T-helper 1 cell treated with Interleukin-12 subunit alpha and Interleukin-12 subunit beta and Interleukin-4 antibody, amounts not matched to agents 30 ng/mL and 1 ng/mL, for 36 hours (primary cell): Measurements from ENCODE around the gene ELF1. TPM values are rescaled to one million over a fixed set of nuclear protein-coding genes. Genes with fewer than 3 reads are reported as not detected.
"Not testable (repeated sequence)": the region's sequence is repeated elsewhere in the genome, so short reads cannot be mapped to it uniquely, and the experiment has no call there.

Source experiments
- intact Hi-C: fragments of 100-400 bp; cut with micrococcal nuclease; formaldehyde crosslinking; loops from one replicate; pipeline ENCODE4 v1.15.1; 2024
- total RNA-seq: library from RNA; stranded (reverse); gene quantifications from 2 replicates; pipeline ENCODE4 v1.2.3, GENCODE V29; 2022

ELF1 gene
- total RNA-seq, 1 donor from 2014 or later: 114 TPM

- intact Hi-C loops: no loop called here
These were observed 108.6 kb downstream of the ELF1 start for GRCh38 chr13:40910324-40911050.

GRCh38 chr13:40909541-40910200 lies 109.4 kb downstream of the ELF1 start:
- intact Hi-C loops: not testable (repeated sequence)

- intact Hi-C loops: no loop called here
These were observed 110.6 kb downstream of the ELF1 start for GRCh38 chr13:40908546-40908945.

GRCh38 chr13:40901032-40901431 lies 118.1 kb downstream of the ELF1 start:
- intact Hi-C loops: not testable (repeated sequence)

- intact Hi-C loops: not testable (repeated sequence)
These were observed 118.5 kb downstream of the ELF1 start for GRCh38 chr13:40900568-40900967.

GRCh38 chr13:40897053-40897452 lies 122.1 kb downstream of the ELF1 start:
- intact Hi-C loops: no loop called here

- intact Hi-C loops: no loop called here
These were observed 123.6 kb downstream of the ELF1 start for GRCh38 chr13:40895227-40896184.

- intact Hi-C loops: not testable (repeated sequence)
These were observed 125.5 kb downstream of the ELF1 start for GRCh38 chr13:40893573-40893972.

GRCh38 chr13:40886017-40886416 lies 133.1 kb downstream of the ELF1 start:
- intact Hi-C loops: no loop called here

GRCh38 chr13:40884175-40884574 lies 134.9 kb downstream of the ELF1 start:
- intact Hi-C loops: not testable (repeated sequence)

Other genes with a start within 250 kb of the ELF1 start
- gene MRPS31, start 248.1 kb downstream of the ELF1 start, total RNA-seq: 34.0 and 34.7 TPM in 2 replicates
- 9.4 and 11.2 TPM in 2 replicates for gene SLC25A15, start 229.7 kb downstream of the ELF1 start, total RNA-seq
- 10.2 TPM in 2 replicates for gene WBP4, start 42.2 kb upstream of the ELF1 start, total RNA-seq
- 6.6 and 6.9 TPM in 2 replicates for gene KBTBD6, start 113.5 kb upstream of the ELF1 start, total RNA-seq
- gene KBTBD7, start 175.3 kb upstream of the ELF1 start, total RNA-seq: 10.1 and 10.7 TPM in 2 replicates
- gene MTRF1, start 244.3 kb upstream of the ELF1 start, total RNA-seq: 18.4 and 19.3 TPM in 2 replicates